ENCODE data around the gene TMEM94.

Gene TMEM94

GRCh38 chr17:75514919-75515495, 58.6 kb downstream of the TMEM94 start (continued):
- TF ChIP-seq ZSCAN16 (tag by site-specific recombination; IDR thresholded peaks at IDR 0.05) (no peak), ZNF707 (tag by site-specific recombination; IDR thresholded peaks at IDR 0.05) (no peak), ZSCAN23 (tag by site-specific recombination; IDR thresholded peaks at IDR 0.05) (no peak), ZNF426 (tag by site-specific recombination; IDR thresholded peaks at IDR 0.05) (no peak), TRIM28 (IDR thresholded peaks at IDR 0.05; ENCODE audit: borderline replicate concordance, low read length) (no peak), SALL2 (tag by site-specific recombination; IDR thresholded peaks at IDR 0.05; ENCODE audit: borderline replicate concordance) (no peak), ZNF501 (tag by site-specific recombination; IDR thresholded peaks at IDR 0.05) (0 out of 2 replicates have a peak, but pooled peaks have one; percentile 20), ZNF785 (tag by site-specific recombination; IDR thresholded peaks at IDR 0.05) (no peak), ZNF548 (tag by site-specific recombination; IDR thresholded peaks at IDR 0.05) (no peak), ZNF423 (tag by site-specific recombination; IDR thresholded peaks at IDR 0.05) (peak; percentile 67; the same call in 1 of the 2 replicates), PRDM6 (tag by site-specific recombination; IDR thresholded peaks at IDR 0.05) (no peak), ELK4 (IDR thresholded peaks at IDR 0.05; ENCODE audit: borderline replicate concordance, low read depth, low read length) (no peak), ZNF169 (tag by site-specific recombination; IDR thresholded peaks at IDR 0.05) (no peak), ZNF341 (tag by site-specific recombination; IDR thresholded peaks at IDR 0.05; ENCODE audit: low read depth) (no peak; the same call in 1 of the 2 replicates), ZNF416 (tag by site-specific recombination; IDR thresholded peaks at IDR 0.05) (no peak), ZNF704 (tag by site-specific recombination; IDR thresholded peaks at IDR 0.05) (no peak), ZNF792 (tag by site-specific recombination; IDR thresholded peaks at IDR 0.05) (no peak), ZNF529 (tag by site-specific recombination; IDR thresholded peaks at IDR 0.05; ENCODE audit: insufficient replicate concordance) (no peak), KLF1 (tag by site-specific recombination; IDR thresholded peaks at IDR 0.05) (no peak), KLF10 (tag by site-specific recombination; IDR thresholded peaks at IDR 0.05) (no peak), ZNF391 (tag by site-specific recombination; IDR thresholded peaks at IDR 0.05; ENCODE audit: borderline replicate concordance, low read depth) (no peak), ZNF140 (tag by site-specific recombination; IDR thresholded peaks at IDR 0.05) (no peak), ZNF433 (tag by site-specific recombination; IDR thresholded peaks at IDR 0.05; ENCODE audit: low read depth) (no peak), SCRT2 (tag by site-specific recombination; IDR thresholded peaks at IDR 0.05) (peak; percentile 46; the same call in 1 of the 2 replicates), ZNF776 (tag by site-specific recombination; IDR thresholded peaks at IDR 0.05; ENCODE audit: borderline replicate concordance) (no peak), ZNF510 (tag by site-specific recombination; IDR thresholded peaks at IDR 0.05; ENCODE audit: insufficient replicate concordance) (no peak), ZBTB20 (tag by site-specific recombination; IDR thresholded peaks at IDR 0.05) (peak; percentile 86), SP3 (tag by site-specific recombination; IDR thresholded peaks at IDR 0.05) (no peak), ZNF692 (tag by site-specific recombination; IDR thresholded peaks at IDR 0.05) (no peak), ZNF223 (tag by site-specific recombination; IDR thresholded peaks at IDR 0.05) (no peak), ZXDB (tag by site-specific recombination; IDR thresholded peaks at IDR 0.05) (no peak; the same call in 1 of the 2 replicates), ZNF18 (tag by site-specific recombination; IDR thresholded peaks at IDR 0.05) (no peak), ZNF473 (tag by site-specific recombination; IDR thresholded peaks at IDR 0.05) (no peak), BCL11A (tag by site-specific recombination; IDR thresholded peaks at IDR 0.05; ENCODE audit: low read depth) (no peak), ZNF138 (tag by site-specific recombination; IDR thresholded peaks at IDR 0.05; ENCODE audit: borderline replicate concordance) (no peak), RBAK (tag by site-specific recombination; IDR thresholded peaks at IDR 0.05) (no peak)
